ENCODE results near the gene ATAD3A.

- TF ChIP-seq REST (IDR thresholded peaks at IDR 0.05; ENCODE audit: low read depth) (no peak), USF1 (IDR thresholded peaks at IDR 0.05) (no peak), MAX (IDR thresholded peaks at IDR 0.05) (no peak), CREB1 (IDR thresholded peaks at IDR 0.05; ENCODE audit: low read depth) (no peak), NFIC (IDR thresholded peaks at IDR 0.05) (no peak), ZBTB7A (IDR thresholded peaks at IDR 0.05; ENCODE audit: low read depth) (no peak), EP300 (IDR thresholded peaks at IDR 0.05; ENCODE audit: borderline replicate concordance) (no peak), TAF1 (IDR thresholded peaks at IDR 0.05; ENCODE audit: low read depth) (no peak), TEAD4 (IDR thresholded peaks at IDR 0.05) (no peak), CEBPB (IDR thresholded peaks at IDR 0.05) (no peak), YY1 (IDR thresholded peaks at IDR 0.05; ENCODE audit: low read depth) (no peak), RAD21 (IDR thresholded peaks at IDR 0.05; ENCODE audit: low read depth) (no peak), EGR1 (IDR thresholded peaks at IDR 0.05) (no peak)
These were observed 66.5 kb downstream of the ATAD3A start for GRCh38 chr1:1578371-1578940.
